HG02623 (cell line): ENCODE measurements around the gene SYCN.

Experiments
- ATAC-seq: cut with Tn5 transposase; IDR thresholded peaks from one replicate; pipeline ENCODE4 v1.9.1; 2021; ENCODE audit warnings: moderate library complexity; ENCODE audit not compliant: unreplicated experiment

The SYCN gene

GRCh38 chr19:39156326-39157230 lies 47.5 kb downstream of the SYCN start:
- ATAC-seq: no peak

GRCh38 chr19:39155741-39156140 lies 48.3 kb downstream of the SYCN start:
- ATAC-seq: no peak

- no peak for ATAC-seq
Observed at GRCh38 chr19:39155114-39155700, 48.9 kb downstream of the SYCN start.

GRCh38 chr19:39154629-39155100 lies 49.4 kb downstream of the SYCN start:
- ATAC-seq: no peak

- ATAC-seq: no peak
Observed at GRCh38 chr19:39154100-39154628, 49.9 kb downstream of the SYCN start.
